ENCODE data around the gene PEX5L. TPM values are rescaled to one million over a fixed set of nuclear protein-coding genes. Genes with fewer than 3 reads are reported as not detected.

Gene PEX5L
- total RNA-seq, 2 experiments from 2014 or later, result not detected

- Histone ChIP-seq H3K27me3 (ENCODE audit: control insufficient read depth in 1 of 2, insufficient read depth in 2 of 2, low read length in 2 of 2) (no peaks in the 10 kb centered on the region), H3K27ac (ENCODE audit: low read depth in 1 of 2, low read length in 2 of 2) (no peak overlapping the region), H3K4me3 (ENCODE audit: low read length) (no peak overlapping the region), H3K36me3 (ENCODE audit: insufficient read depth, low read length) (no peaks in the 10 kb centered on the region), H3K4me1 (ENCODE audit: insufficient read depth, low read length) (no peaks in the 10 kb centered on the region), H3K9me3 (ENCODE audit: control insufficient read depth in 1 of 2, insufficient read depth in 1 of 2, low read length in 2 of 2) (no peaks in the 10 kb centered on the region)
- ChIA-PET CTCF (no interaction called here), POLR2A (no interaction called here)
- intact Hi-C loops (cut with DNase I, micrococcal nuclease), result no loop called here
- DNase-seq (no peak), ATAC-seq (ENCODE audit: poor library complexity) (no peak)
- TF ChIP-seq CTCF (IDR thresholded peaks at IDR 0.05), result no peak
- H3K9me3 Mint-ChIP-seq, result no peaks in the 10 kb centered on the region
- no peaks in the 10 kb centered on the region for H3K36me3 Mint-ChIP-seq (ENCODE audit: low read depth)
- no peaks in the 10 kb centered on the region for H3K4me1 Mint-ChIP-seq (ENCODE audit: low read depth)
- H3K27ac Mint-ChIP-seq, result no peak overlapping the region
- no peak overlapping the region for H3K4me3 Mint-ChIP-seq
- H3K27me3 Mint-ChIP-seq, result no peaks in the 10 kb centered on the region
Measured at GRCh38 chr3:180078592-180078991, 41.9 kb upstream of the PEX5L start.

- Mint-ChIP-seq H3K27me3 (no peaks in the 10 kb centered on the region), H3K9me3 (no peaks in the 10 kb centered on the region), H3K27ac (no peak overlapping the region), H3K36me3 (ENCODE audit: low read depth) (no peaks in the 10 kb centered on the region), H3K4me3 (no peak overlapping the region), H3K4me1 (ENCODE audit: low read depth) (no peaks in the 10 kb centered on the region)
- no peak for TF ChIP-seq CTCF (IDR thresholded peaks at IDR 0.05)
- ATAC-seq (ENCODE audit: poor library complexity) (no peak), DNase-seq (no peak)
- CTCF ChIA-PET, result no interaction called here
- Histone ChIP-seq H3K27me3 (ENCODE audit: control insufficient read depth in 1 of 2, insufficient read depth in 2 of 2, low read length in 2 of 2) (no peaks in the 10 kb centered on the region), H3K4me1 (ENCODE audit: insufficient read depth, low read length) (no peaks in the 10 kb centered on the region), H3K4me3 (ENCODE audit: low read length) (no peak overlapping the region), H3K36me3 (ENCODE audit: insufficient read depth, low read length) (no peaks in the 10 kb centered on the region), H3K27ac (ENCODE audit: low read depth in 1 of 2, low read length in 2 of 2) (no peak overlapping the region), H3K9me3 (ENCODE audit: control insufficient read depth in 1 of 2, insufficient read depth in 1 of 2, low read length in 2 of 2) (no peaks in the 10 kb centered on the region)
- intact Hi-C loops (cut with DNase I, micrococcal nuclease), result no loop called here
- POLR2A ChIA-PET, result no interaction called here
Measured at GRCh38 chr3:180073561-180073960, 36.8 kb upstream of the PEX5L start.

- H3K4me3 ChIP-seq (ENCODE audit: low read length), result no peak overlapping the region
- ChIA-PET POLR2A (no interaction called here), CTCF (no interaction called here)
- no peaks in the 10 kb centered on the region for H3K4me1 ChIP-seq (ENCODE audit: insufficient read depth, low read length)
- no peaks in the 10 kb centered on the region for H3K27me3 ChIP-seq (ENCODE audit: control insufficient read depth in 1 of 2, insufficient read depth in 2 of 2, low read length in 2 of 2)
- no peak overlapping the region for H3K27ac ChIP-seq (ENCODE audit: low read depth in 1 of 2, low read length in 2 of 2)
- Mint-ChIP-seq H3K4me1 (ENCODE audit: low read depth) (no peaks in the 10 kb centered on the region), H3K9me3 (no peaks in the 10 kb centered on the region), H3K27me3 (no peaks in the 10 kb centered on the region), H3K4me3 (no peak overlapping the region), H3K27ac (no peak overlapping the region), H3K36me3 (ENCODE audit: low read depth) (no peaks in the 10 kb centered on the region)
- H3K9me3 ChIP-seq (ENCODE audit: control insufficient read depth in 1 of 2, insufficient read depth in 1 of 2, low read length in 2 of 2), result no peaks in the 10 kb centered on the region
- intact Hi-C loops (cut with DNase I, micrococcal nuclease), result no loop called here
- H3K36me3 ChIP-seq (ENCODE audit: insufficient read depth, low read length), result no peaks in the 10 kb centered on the region
- no peak for DNase-seq
- ATAC-seq (ENCODE audit: poor library complexity), result no peak
- TF ChIP-seq CTCF (IDR thresholded peaks at IDR 0.05), result no peak
Measured at GRCh38 chr3:180072786-180073185, 36.0 kb upstream of the PEX5L start.

Measured in CD4-positive, alpha-beta T cell (primary cell).